ENCODE results near the gene NPC1. TPM values are rescaled to one million over a fixed set of nuclear protein-coding genes. Genes with fewer than 3 reads are reported as not detected.

The NPC1 gene
- total RNA-seq, 2 donors from 2014 or later: 27.2 to 27.7 TPM

GRCh38 chr18:23485386-23485785, 100.9 kb downstream of the NPC1 start:
- ATAC-seq (no peak), DNase-seq (no peak)
- intact Hi-C loops (cut with DNase I): no loop called here
- H3K9me3 ChIP-seq: no peaks in the 10 kb centered on the region
- peaks cover 11 to 12% of the 10 kb centered on the region in 2 donors for H3K36me3 ChIP-seq (replicated peaks in 1 of 2; ENCODE audit: insufficient read depth in 1 of 2, low read depth in 2 of 2)
- no peaks in the 10 kb centered on the region for H3K27me3 ChIP-seq
- WGBS, 2 donors: 50 to 62% methylated on average over 7 of the region's 7 CpGs
- H3K4me3 ChIP-seq: no peak overlapping the region
- H3K4me1 ChIP-seq: peaks cover 4% of the 10 kb centered on the region
- H3K27ac ChIP-seq: no peak overlapping the region
- TF ChIP-seq POLR2A (IDR thresholded peaks at IDR 0.05): no peak
- TF ChIP-seq CTCF (IDR thresholded peaks at IDR 0.05): no peak

- Histone ChIP-seq H3K4me1 (peaks cover 4% of the 10 kb centered on the region), H3K27me3 (no peaks in the 10 kb centered on the region), H3K4me3 (no peak overlapping the region), H3K36me3 (replicated peaks in 1 of 2; ENCODE audit: insufficient read depth in 1 of 2, low read depth in 2 of 2) (peaks cover 16 to 18% of the 10 kb centered on the region in 2 donors), H3K27ac (no peak overlapping the region), H3K9me3 (no peaks in the 10 kb centered on the region)
- 60 to 66% methylated on average over 7 to 8 of the region's 8 CpGs for WGBS, 2 donors
- ATAC-seq (no peak), DNase-seq (no peak)
- no peak for TF ChIP-seq CTCF (IDR thresholded peaks at IDR 0.05)
- no peak for TF ChIP-seq POLR2A (IDR thresholded peaks at IDR 0.05)
- intact Hi-C loops (cut with DNase I): no loop called here
These were observed 101.6 kb downstream of the NPC1 start for GRCh38 chr18:23484561-23485182.

Small RNA genes within 50 kb of the gene (small RNA-seq; reads per million reads assigned to genes)
- gene AC026634.1 (not detected), gene RF00019 (not detected)

Other genes with a start within 250 kb of the NPC1 start
- 10 to 100 TPM; 57.3 to 60.6 TPM for gene RIOK3, start 133.2 kb downstream of the NPC1 start, total RNA-seq
- 10 to 100 TPM in 1 of 2 donors, 1 to 10 TPM in 1; 9.9 to 15.5 TPM for gene RMC1, start 83.0 kb downstream of the NPC1 start, total RNA-seq
- gene ANKRD29, start 76.4 kb upstream of the NPC1 start, total RNA-seq: 1 to 10 TPM in 1 of 2 donors, under 1 TPM in 1; 0.52 to 3.3 TPM
- 10 to 100 TPM in 1 of 2 donors, 1 to 10 TPM in 1; 9.3 to 21.1 TPM for gene LAMA3, start 102.9 kb upstream of the NPC1 start, total RNA-seq

Data from body of pancreas (tissue), 4 donors.